ENCODE results near the gene STARD3NL. TPM values are rescaled to one million over a fixed set of nuclear protein-coding genes. Genes with fewer than 3 reads are reported as not detected.

The STARD3NL gene
- polyA plus RNA-seq, 3 donors = 36.6 to 100 (median 86.8) TPM

DNA sequence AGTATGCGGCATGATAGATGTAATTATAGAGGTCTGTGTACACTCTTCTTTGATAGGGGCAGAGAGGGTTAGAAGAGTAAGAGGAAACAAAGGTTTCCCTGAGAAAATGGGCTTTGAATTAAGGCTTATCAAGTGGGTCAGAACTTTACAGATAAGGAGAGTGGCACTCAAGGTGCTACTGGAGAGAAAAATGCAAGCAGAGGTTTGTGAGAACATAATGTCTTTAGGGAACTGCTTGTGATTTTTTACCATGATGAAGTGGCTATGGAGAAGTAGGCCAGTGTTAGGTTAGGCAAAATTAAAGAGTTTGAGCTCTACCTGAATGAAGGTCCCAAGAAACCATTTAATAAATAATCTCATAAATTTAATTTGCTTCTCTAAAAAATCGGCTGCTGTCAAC lies 14.3 kb downstream of the STARD3NL start:
- peak overlapping the region in 2 of 7 donors; percentile 47 to 48 for H3K27ac Mint-ChIP-seq

DNA sequence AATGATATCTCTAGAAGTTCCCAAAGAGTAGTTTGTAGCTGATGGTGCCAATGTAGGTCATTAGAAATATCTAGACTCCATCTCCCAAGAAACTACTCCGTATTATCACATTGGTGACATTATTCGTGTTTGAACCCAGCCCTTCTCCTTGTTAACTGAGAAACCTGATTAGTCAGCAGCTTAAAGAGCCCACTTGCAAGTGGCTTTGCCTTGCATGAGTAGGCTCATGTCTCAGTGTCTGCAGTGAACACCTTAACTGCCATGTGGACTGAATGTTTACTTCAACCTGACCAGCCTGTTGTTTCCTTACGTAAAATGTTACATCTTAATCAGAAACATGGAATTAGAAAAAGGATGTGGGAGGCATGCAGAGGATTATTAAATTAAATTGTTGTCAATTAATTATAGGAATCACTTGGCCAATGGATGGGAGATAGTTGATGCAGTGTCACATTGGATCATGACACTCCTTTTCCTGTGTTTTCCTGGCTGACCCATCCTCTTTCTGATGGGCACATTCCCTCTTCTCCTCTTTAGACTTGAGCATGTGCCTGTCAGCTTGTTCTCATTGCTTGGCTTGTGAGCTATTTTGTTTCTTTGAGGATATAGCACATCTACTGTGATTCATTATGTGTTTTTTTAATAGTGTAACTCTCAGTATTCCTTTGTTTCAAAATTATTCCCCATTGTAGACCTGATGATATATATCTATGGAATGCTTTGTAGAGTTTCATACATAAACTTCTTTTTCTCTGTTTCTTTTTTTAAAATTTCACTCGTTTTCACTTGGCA lies 18.0 kb downstream of the STARD3NL start:
- Histone ChIP-seq H3K4me3 (replicated peaks in 1 of 3; ENCODE audit: low read depth in 2 of 3, low read length in 3 of 3) (no peak overlapping the region), H3K36me3 (replicated peaks in 1 of 2; ENCODE audit: control insufficient read depth in 1 of 2, insufficient read depth in 2 of 2, low read length in 2 of 2) (peaks cover 0 to 4% of the 10 kb centered on the region in 2 donors), H4K20me1 (ENCODE audit: insufficient read depth, low read length) (peaks cover 79% of the 10 kb centered on the region), H3K9me3 (replicated peaks in 1 of 2; ENCODE audit: control insufficient read depth in 1 of 2, insufficient read depth in 1 of 2, low read length in 2 of 2) (no peaks in the 10 kb centered on the region), H3K4me1 (ENCODE audit: control insufficient read depth in 1 of 2, insufficient read depth in 2 of 2, low read length in 2 of 2) (peaks cover 4 to 14% of the 10 kb centered on the region in 2 donors), H3K27ac (ENCODE audit: low read depth in 1 of 2, low read length in 2 of 2) (no peak overlapping the region), H3K79me2 (ENCODE audit: insufficient read depth, low read length) (peaks cover 94% of the 10 kb centered on the region), H3K4me2 (replicated peaks; ENCODE audit: extremely low read depth, low read length, poor library complexity, severe bottlenecking) (no peak overlapping the region), H3K9ac (ENCODE audit: insufficient read depth, low read length, poor library complexity, severe bottlenecking) (no peak overlapping the region), H2AFZ (ENCODE audit: insufficient read depth, low read depth, low read length, poor library complexity, severe bottlenecking) (no peak overlapping the region), H3K27me3 (ENCODE audit: control insufficient read depth in 2 of 2, insufficient read depth in 2 of 2, low read length in 2 of 2) (no peaks in the 10 kb centered on the region)
- no peak overlapping the region for H3K27ac Mint-ChIP-seq
- H3K4me1 Mint-ChIP-seq = peaks cover 40% of the 10 kb centered on the region
- H3K27me3 Mint-ChIP-seq (ENCODE audit: low read depth in 3 of 3) = peaks cover 0 to 1% (median 0%) of the 10 kb centered on the region in 3 donors
- intact Hi-C loops (cut with micrococcal nuclease) = no loop called here
- peaks cover 0 to 4% (median 0%) of the 10 kb centered on the region in 7 donors for H3K9me3 Mint-ChIP-seq
- WGBS (ENCODE audit: insufficient coverage) = 100% methylated on average over 2 of the region's 4 CpGs
- H3K36me3 Mint-ChIP-seq = peaks cover 2 to 6% of the 10 kb centered on the region in 2 donors
- TF ChIP-seq, protein P1, sequence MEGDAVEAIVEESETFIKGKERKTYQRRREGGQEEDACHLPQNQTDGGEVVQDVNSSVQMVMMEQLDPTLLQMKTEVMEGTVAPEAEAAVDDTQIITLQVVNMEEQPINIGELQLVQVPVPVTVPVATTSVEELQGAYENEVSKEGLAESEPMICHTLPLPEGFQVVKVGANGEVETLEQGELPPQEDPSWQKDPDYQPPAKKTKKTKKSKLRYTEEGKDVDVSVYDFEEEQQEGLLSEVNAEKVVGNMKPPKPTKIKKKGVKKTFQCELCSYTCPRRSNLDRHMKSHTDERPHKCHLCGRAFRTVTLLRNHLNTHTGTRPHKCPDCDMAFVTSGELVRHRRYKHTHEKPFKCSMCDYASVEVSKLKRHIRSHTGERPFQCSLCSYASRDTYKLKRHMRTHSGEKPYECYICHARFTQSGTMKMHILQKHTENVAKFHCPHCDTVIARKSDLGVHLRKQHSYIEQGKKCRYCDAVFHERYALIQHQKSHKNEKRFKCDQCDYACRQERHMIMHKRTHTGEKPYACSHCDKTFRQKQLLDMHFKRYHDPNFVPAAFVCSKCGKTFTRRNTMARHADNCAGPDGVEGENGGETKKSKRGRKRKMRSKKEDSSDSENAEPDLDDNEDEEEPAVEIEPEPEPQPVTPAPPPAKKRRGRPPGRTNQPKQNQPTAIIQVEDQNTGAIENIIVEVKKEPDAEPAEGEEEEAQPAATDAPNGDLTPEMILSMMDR (IDR thresholded peaks at IDR 0.05) = no peak
- DNase-seq = no peak
- H3K4me3 Mint-ChIP-seq = no peak overlapping the region

More for the DNA sequence above, 14.3 kb downstream of the STARD3NL start:
- intact Hi-C loops (cut with micrococcal nuclease) = no loop called here
- peaks cover 35% of the 10 kb centered on the region for H3K4me1 Mint-ChIP-seq
- Histone ChIP-seq H3K9ac (ENCODE audit: insufficient read depth, low read length, poor library complexity, severe bottlenecking) (no peak overlapping the region), H4K20me1 (ENCODE audit: insufficient read depth, low read length) (peaks cover 79% of the 10 kb centered on the region), H3K4me1 (ENCODE audit: control insufficient read depth in 1 of 2, insufficient read depth in 2 of 2, low read length in 2 of 2) (peaks cover 4 to 14% of the 10 kb centered on the region in 2 donors), H3K4me3 (replicated peaks in 1 of 3; ENCODE audit: low read depth in 2 of 3, low read length in 3 of 3) (no peak overlapping the region), H3K27me3 (ENCODE audit: control insufficient read depth in 2 of 2, insufficient read depth in 2 of 2, low read length in 2 of 2) (no peaks in the 10 kb centered on the region), H3K27ac (ENCODE audit: low read depth in 1 of 2, low read length in 2 of 2) (peak overlapping the region in 1 of 2 donors; percentile 7), H3K79me2 (ENCODE audit: insufficient read depth, low read length) (peaks cover 98% of the 10 kb centered on the region), H3K36me3 (replicated peaks in 1 of 2; ENCODE audit: control insufficient read depth in 1 of 2, insufficient read depth in 2 of 2, low read length in 2 of 2) (no peaks in the 10 kb centered on the region), H3K4me2 (replicated peaks; ENCODE audit: extremely low read depth, low read length, poor library complexity, severe bottlenecking) (no peak overlapping the region), H3K9me3 (replicated peaks in 1 of 2; ENCODE audit: control insufficient read depth in 1 of 2, insufficient read depth in 1 of 2, low read length in 2 of 2) (no peaks in the 10 kb centered on the region), H2AFZ (ENCODE audit: insufficient read depth, low read depth, low read length, poor library complexity, severe bottlenecking) (no peak overlapping the region)
- H3K27me3 Mint-ChIP-seq (ENCODE audit: low read depth in 3 of 3) = no peaks in the 10 kb centered on the region
- no peak overlapping the region for H3K4me3 Mint-ChIP-seq
- 100% methylated on average over 1 of the region's 2 CpGs for WGBS (ENCODE audit: insufficient coverage)
- H3K36me3 Mint-ChIP-seq = peaks cover 3 to 6% of the 10 kb centered on the region in 2 donors
- TF ChIP-seq, protein P1 (IDR thresholded peaks at IDR 0.05) = no peak
- peaks cover 0 to 4% (median 0%) of the 10 kb centered on the region in 7 donors for H3K9me3 Mint-ChIP-seq
- DNase-seq = no peak
